ENCODE results near the gene ADCY9. TPM values are rescaled to one million over a fixed set of nuclear protein-coding genes. Genes with fewer than 3 reads are reported as not detected.

Gene ADCY9
- total and polyA plus RNA-seq, 2 experiments from 2014 or later: 2.2 to 18.3 TPM

GRCh38 chr16:4093495-4094126 lies 22.6 kb downstream of the ADCY9 start (continued):
- TF ChIP-seq, protein P1, sequence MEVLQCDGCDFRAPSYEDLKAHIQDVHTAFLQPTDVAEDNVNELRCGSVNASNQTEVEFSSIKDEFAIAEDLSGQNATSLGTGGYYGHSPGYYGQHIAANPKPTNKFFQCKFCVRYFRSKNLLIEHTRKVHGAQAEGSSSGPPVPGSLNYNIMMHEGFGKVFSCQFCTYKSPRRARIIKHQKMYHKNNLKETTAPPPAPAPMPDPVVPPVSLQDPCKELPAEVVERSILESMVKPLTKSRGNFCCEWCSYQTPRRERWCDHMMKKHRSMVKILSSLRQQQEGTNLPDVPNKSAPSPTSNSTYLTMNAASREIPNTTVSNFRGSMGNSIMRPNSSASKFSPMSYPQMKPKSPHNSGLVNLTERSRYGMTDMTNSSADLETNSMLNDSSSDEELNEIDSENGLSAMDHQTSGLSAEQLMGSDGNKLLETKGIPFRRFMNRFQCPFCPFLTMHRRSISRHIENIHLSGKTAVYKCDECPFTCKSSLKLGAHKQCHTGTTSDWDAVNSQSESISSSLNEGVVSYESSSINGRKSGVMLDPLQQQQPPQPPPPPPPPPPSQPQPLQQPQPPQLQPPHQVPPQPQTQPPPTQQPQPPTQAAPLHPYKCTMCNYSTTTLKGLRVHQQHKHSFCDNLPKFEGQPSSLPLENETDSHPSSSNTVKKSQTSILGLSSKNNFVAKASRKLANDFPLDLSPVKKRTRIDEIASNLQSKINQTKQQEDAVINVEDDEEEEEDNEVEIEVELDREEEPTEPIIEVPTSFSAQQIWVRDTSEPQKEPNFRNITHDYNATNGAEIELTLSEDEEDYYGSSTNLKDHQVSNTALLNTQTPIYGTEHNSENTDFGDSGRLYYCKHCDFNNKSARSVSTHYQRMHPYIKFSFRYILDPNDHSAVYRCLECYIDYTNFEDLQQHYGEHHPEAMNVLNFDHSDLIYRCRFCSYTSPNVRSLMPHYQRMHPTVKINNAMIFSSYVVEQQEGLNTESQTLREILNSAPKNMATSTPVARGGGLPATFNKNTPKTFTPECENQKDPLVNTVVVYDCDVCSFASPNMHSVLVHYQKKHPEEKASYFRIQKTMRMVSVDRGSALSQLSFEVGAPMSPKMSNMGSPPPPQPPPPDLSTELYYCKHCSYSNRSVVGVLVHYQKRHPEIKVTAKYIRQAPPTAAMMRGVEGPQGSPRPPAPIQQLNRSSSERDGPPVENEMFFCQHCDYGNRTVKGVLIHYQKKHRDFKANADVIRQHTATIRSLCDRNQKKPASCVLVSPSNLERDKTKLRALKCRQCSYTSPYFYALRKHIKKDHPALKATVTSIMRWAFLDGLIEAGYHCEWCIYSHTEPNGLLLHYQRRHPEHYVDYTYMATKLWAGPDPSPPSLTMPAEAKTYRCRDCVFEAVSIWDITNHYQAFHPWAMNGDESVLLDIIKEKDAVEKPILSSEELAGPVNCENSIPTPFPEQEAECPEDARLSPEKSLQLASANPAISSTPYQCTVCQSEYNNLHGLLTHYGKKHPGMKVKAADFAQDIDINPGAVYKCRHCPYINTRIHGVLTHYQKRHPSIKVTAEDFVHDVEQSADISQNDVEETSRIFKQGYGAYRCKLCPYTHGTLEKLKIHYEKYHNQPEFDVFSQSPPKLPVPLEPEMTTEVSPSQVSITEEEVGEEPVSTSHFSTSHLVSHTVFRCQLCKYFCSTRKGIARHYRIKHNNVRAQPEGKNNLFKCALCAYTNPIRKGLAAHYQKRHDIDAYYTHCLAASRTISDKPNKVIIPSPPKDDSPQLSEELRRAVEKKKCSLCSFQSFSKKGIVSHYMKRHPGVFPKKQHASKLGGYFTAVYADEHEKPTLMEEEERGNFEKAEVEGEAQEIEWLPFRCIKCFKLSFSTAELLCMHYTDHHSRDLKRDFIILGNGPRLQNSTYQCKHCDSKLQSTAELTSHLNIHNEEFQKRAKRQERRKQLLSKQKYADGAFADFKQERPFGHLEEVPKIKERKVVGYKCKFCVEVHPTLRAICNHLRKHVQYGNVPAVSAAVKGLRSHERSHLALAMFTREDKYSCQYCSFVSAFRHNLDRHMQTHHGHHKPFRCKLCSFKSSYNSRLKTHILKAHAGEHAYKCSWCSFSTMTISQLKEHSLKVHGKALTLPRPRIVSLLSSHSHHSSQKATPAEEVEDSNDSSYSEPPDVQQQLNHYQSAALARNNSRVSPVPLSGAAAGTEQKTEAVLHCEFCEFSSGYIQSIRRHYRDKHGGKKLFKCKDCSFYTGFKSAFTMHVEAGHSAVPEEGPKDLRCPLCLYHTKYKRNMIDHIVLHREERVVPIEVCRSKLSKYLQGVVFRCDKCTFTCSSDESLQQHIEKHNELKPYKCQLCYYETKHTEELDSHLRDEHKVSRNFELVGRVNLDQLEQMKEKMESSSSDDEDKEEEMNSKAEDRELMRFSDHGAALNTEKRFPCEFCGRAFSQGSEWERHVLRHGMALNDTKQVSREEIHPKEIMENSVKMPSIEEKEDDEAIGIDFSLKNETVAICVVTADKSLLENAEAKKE (CRISPR knock-in tag; IDR thresholded peaks at IDR 0.05): no peak
- TF ChIP-seq ZNF114 (CRISPR knock-in tag; IDR thresholded peaks at IDR 0.05) (no peak), ZNF331 (CRISPR knock-in tag; IDR thresholded peaks at IDR 0.05; ENCODE audit: low read depth) (no peak), ETS1 (IDR thresholded peaks at IDR 0.05) (no peak), STAT1 (IDR thresholded peaks at IDR 0.05; ENCODE audit: unreplicated experiment) (no peak), EZH2 (IDR thresholded peaks at IDR 0.05; ENCODE audit: low read depth, unreplicated experiment) (no peak), POLR2AphosphoS5 (IDR thresholded peaks at IDR 0.05; ENCODE audit: low read depth) (no peak), JUNB (IDR thresholded peaks at IDR 0.05; ENCODE audit: unreplicated experiment) (no peak), CREB1 (CRISPR knock-in tag; IDR thresholded peaks at IDR 0.05; ENCODE audit: low read depth) (no peak), EZH2phosphoT487 (IDR thresholded peaks at IDR 0.05; ENCODE audit: unreplicated experiment) (no peak)

Data from GM23338 (cell line).